Measurements from ENCODE around the gene HTR4. TPM values are rescaled to one million over a fixed set of nuclear protein-coding genes. Genes with fewer than 3 reads are reported as not detected.

HTR4 gene
- polyA plus RNA-seq, 1 donor (not counting 4 experiments of a cell fraction or from before 2014, with no cell fraction given) = not detected

- Histone ChIP-seq H3K4me2 (ENCODE audit: control insufficient read depth, extremely low read depth, insufficient read depth, low read depth, low read length) (no peak overlapping the region), H3K27ac (ENCODE audit: control insufficient read depth, insufficient read depth, low read length) (no peak overlapping the region), H3K9me3 (ENCODE audit: control insufficient read depth, low read depth, low read length) (no peaks in the 10 kb centered on the region), H4K20me1 (ENCODE audit: control insufficient read depth, extremely low read depth, insufficient read depth, low read length) (no peaks in the 10 kb centered on the region), H3K27me3 (ENCODE audit: control insufficient read depth, extremely low read depth, insufficient read depth, low read length) (no peaks in the 10 kb centered on the region), H3K4me3 (ENCODE audit: control insufficient read depth in 2 of 3, extremely low read depth in 1 of 3, insufficient read depth in 2 of 3, low read depth in 1 of 3, low read length in 3 of 3) (no peak overlapping the region), H2AFZ (ENCODE audit: control insufficient read depth, low read length) (no peak overlapping the region), H3K36me3 (ENCODE audit: control insufficient read depth in 2 of 2, extremely low read depth in 1 of 2, insufficient read depth in 2 of 2, low read length in 2 of 2) (no peaks in the 10 kb centered on the region), H3K9me1 (ENCODE audit: control insufficient read depth, extremely low read depth, insufficient read depth, low read length) (no peaks in the 10 kb centered on the region), H3K79me2 (ENCODE audit: control insufficient read depth, insufficient read depth, low read length) (no peaks in the 10 kb centered on the region), H3K4me1 (ENCODE audit: control insufficient read depth, extremely low read depth, insufficient read depth, low read length) (no peaks in the 10 kb centered on the region), H3K9ac (ENCODE audit: control insufficient read depth, extremely low read depth, insufficient read depth, low read length) (no peak overlapping the region)
- TF ChIP-seq EZH2 (IDR thresholded peaks at IDR 0.05; ENCODE audit: low read length) (no peak), CTCF (optimal IDR thresholded peaks at IDR 0.05 in 1 of 3, IDR thresholded peaks at IDR 0.05 in 1 of 3, conservative IDR thresholded peaks at IDR 0.05 in 1 of 3; ENCODE audit: extremely low read depth in 1 of 3, insufficient read depth in 2 of 3, low read length in 3 of 3) (no peak)
- dilution Hi-C loops (cut with MboI; ENCODE audit: extremely low pct_ligation_motif_present, low sequenced_read_pairs) = no loop called here
- FAIRE-seq (no peak), DNase-seq (ENCODE audit: low read depth, low spot score) (no peak)
These were observed 146.7 kb downstream of the HTR4 start for GRCh38 chr5:148507648-148508047.

DNA sequence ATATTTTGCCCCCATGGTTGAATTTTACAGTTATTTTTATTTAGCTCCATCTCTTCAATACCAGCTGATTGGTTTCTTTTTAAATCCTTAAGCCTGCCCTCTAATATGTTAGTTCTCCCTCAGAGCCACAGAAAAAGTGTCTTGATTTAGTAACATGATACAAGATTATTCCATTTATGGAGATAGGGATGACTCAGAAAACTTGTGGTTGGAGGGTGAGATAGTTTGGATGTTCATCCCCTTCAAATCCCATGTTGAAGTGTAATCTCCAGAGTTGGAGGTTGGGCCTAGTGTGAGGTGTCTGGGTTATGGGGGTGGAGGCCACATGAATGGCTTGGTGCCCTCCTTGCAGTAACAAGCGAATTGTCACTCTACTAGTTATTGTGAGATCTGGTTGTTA, 154.9 kb downstream of the HTR4 start:
- TF ChIP-seq EZH2 (IDR thresholded peaks at IDR 0.05; ENCODE audit: low read length) = no peak
- TF ChIP-seq CTCF (optimal IDR thresholded peaks at IDR 0.05 in 1 of 3, IDR thresholded peaks at IDR 0.05 in 1 of 3, conservative IDR thresholded peaks at IDR 0.05 in 1 of 3; ENCODE audit: extremely low read depth in 1 of 3, insufficient read depth in 2 of 3, low read length in 3 of 3) = no peak
- Histone ChIP-seq H3K27me3 (ENCODE audit: control insufficient read depth, extremely low read depth, insufficient read depth, low read length) (no peaks in the 10 kb centered on the region), H3K79me2 (ENCODE audit: control insufficient read depth, insufficient read depth, low read length) (no peaks in the 10 kb centered on the region), H2AFZ (ENCODE audit: control insufficient read depth, low read length) (no peak overlapping the region), H3K9me3 (ENCODE audit: control insufficient read depth, low read depth, low read length) (no peaks in the 10 kb centered on the region), H3K4me3 (ENCODE audit: control insufficient read depth in 2 of 3, extremely low read depth in 1 of 3, insufficient read depth in 2 of 3, low read depth in 1 of 3, low read length in 3 of 3) (no peak overlapping the region), H3K36me3 (ENCODE audit: control insufficient read depth in 2 of 2, extremely low read depth in 1 of 2, insufficient read depth in 2 of 2, low read length in 2 of 2) (no peaks in the 10 kb centered on the region), H3K27ac (ENCODE audit: control insufficient read depth, insufficient read depth, low read length) (no peak overlapping the region), H3K9me1 (ENCODE audit: control insufficient read depth, extremely low read depth, insufficient read depth, low read length) (no peaks in the 10 kb centered on the region), H4K20me1 (ENCODE audit: control insufficient read depth, extremely low read depth, insufficient read depth, low read length) (no peaks in the 10 kb centered on the region), H3K9ac (ENCODE audit: control insufficient read depth, extremely low read depth, insufficient read depth, low read length) (no peak overlapping the region), H3K4me2 (ENCODE audit: control insufficient read depth, extremely low read depth, insufficient read depth, low read depth, low read length) (no peak overlapping the region), H3K4me1 (ENCODE audit: control insufficient read depth, extremely low read depth, insufficient read depth, low read length) (no peaks in the 10 kb centered on the region)
- FAIRE-seq (no peak), DNase-seq (ENCODE audit: low read depth, low spot score) (no peak)
- dilution Hi-C loops (cut with MboI; ENCODE audit: extremely low pct_ligation_motif_present, low sequenced_read_pairs) = no loop called here

All from keratinocyte (primary cell).